ENCODE data around the gene CRACR2B.

- no peak for TF ChIP-seq EZH2 (IDR thresholded peaks at IDR 0.05; ENCODE audit: insufficient read depth, poor library complexity, severe bottlenecking)
- TF ChIP-seq EZH2phosphoT487 (IDR thresholded peaks at IDR 0.05; ENCODE audit: insufficient read depth, low read depth), result no peak
Observed at GRCh38 chr11:871472-871871, 43.8 kb downstream of the CRACR2B start.

Measured in GM23248 (cell line).